Fibroblast of pulmonary artery (primary cell): Measurements from ENCODE around the gene PNLIPRP3.
A peak's percentile ranks its signal among the peaks of the same experiment; 100 is the strongest.

Source experiments
- DNase-seq: peaks from one replicate; pipeline ENCODE4 v3.0.0-alpha.2; 2010; ENCODE audit warnings: low read depth
- H3K4me3 ChIP-seq: replicated peaks from 2 replicates; pipeline ENCODE4 v1.5.1; 2011; ENCODE audit warnings: low read depth, mild to moderate bottlenecking, control low read depth, low read length, moderate library complexity
- CTCF ChIP-seq: IDR thresholded peaks from 2 replicates; pipeline ENCODE4 v1.5.1; 2011; ENCODE audit warnings: mild to moderate bottlenecking, control low read depth, low read length, inconsistent platforms; ENCODE audit errors: missing control alignments

Gene PNLIPRP3

GRCh38 chr10:116429288-116429977, 1.8 kb downstream of the PNLIPRP3 start:
- TF ChIP-seq CTCF, result no peak
- DNase-seq, result no peak
- no peak overlapping the region for H3K4me3 ChIP-seq

DNA sequence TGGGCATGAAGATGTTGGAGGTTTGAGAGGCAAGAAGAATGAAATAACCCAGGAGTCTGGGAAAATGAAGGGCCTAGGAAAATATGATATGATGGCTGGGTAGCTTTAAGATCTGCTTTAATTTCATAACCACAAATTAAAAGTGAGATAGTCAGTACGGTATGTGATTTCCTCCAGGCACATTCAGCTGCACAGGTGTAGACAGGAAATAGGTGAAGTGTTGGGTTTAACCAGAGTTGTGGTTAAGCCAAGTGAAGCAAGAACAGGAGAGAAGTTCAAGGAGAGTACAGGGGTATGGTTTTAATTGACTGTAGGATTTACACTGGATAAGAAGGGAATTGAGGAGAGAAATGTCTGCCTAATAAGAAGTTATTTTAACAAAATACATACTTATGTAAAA, 2.6 kb downstream of the PNLIPRP3 start:
- DNase-seq, result no peak
- TF ChIP-seq CTCF, result no peak
- H3K4me3 ChIP-seq, result no peak overlapping the region

GRCh38 chr10:116431598-116431997, 4.0 kb downstream of the PNLIPRP3 start:
- H3K4me3 ChIP-seq, result no peak overlapping the region
- TF ChIP-seq CTCF, result no peak
- DNase-seq, result no peak

- no peak for TF ChIP-seq CTCF
- no peak for DNase-seq
- H3K4me3 ChIP-seq, result no peak overlapping the region
These were observed 9.5 kb downstream of the PNLIPRP3 start for GRCh38 chr10:116437076-116437692.

DNA sequence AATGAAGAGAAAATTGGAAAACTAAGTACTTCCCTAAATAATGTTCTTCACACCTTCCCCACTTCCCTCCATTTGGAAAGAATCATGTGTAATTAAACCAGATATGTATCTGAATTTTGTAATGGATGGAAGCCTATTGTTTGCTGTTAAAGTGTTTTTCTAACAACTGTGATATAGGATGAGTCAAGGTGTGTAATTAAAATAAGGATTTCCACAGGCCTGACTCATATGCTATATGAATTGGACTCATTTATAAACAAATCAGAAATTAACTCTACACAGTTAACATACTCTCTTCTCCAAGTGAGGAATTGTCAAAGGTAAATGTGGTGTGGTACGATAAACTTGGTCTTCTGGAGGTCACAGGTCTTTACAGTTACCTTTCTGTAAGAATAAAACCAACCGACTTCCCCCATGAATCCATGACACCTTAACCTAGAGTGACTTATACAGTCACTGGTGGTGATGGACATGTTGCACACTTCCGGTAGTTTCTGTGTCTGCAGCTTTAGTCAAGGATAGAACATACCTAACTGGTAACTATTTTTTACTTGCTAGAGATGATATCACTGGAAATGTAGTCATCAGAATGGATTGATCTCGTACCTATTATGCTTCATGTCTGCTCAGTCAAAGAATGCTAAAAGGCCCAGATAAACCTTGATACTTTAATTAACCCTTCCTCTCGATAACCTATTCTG, 12.8 kb downstream of the PNLIPRP3 start:
- no peak for TF ChIP-seq CTCF
- DNase-seq, result no peak
- no peak overlapping the region for H3K4me3 ChIP-seq

- peak; percentile 79 for TF ChIP-seq CTCF
- DNase-seq, result peak; percentile 46
- H3K4me3 ChIP-seq, result no peak overlapping the region
These were observed 17.0 kb downstream of the PNLIPRP3 start for GRCh38 chr10:116444527-116445142.
